GM12801 (cell line): ENCODE data around the gene ENPP7.

Source experiments
- CTCF ChIP-seq: IDR thresholded peaks from one replicate; pipeline ENCODE4 v1.5.1; 2011; ENCODE audit warnings: control low read depth; ENCODE audit not compliant: insufficient read length; ENCODE audit errors: extremely low read depth

The ENPP7 gene

GRCh38 chr17:79729761-79730160 lies 982 bp upstream of the ENPP7 start:
- TF ChIP-seq CTCF, result no peak

GRCh38 chr17:79730437-79730768 lies 340 bp upstream of the ENPP7 start:
- no peak for TF ChIP-seq CTCF

GRCh38 chr17:79732254-79732653 lies 1.5 kb downstream of the ENPP7 start:
- no peak for TF ChIP-seq CTCF

- no peak for TF ChIP-seq CTCF
These were observed 2.3 kb downstream of the ENPP7 start for GRCh38 chr17:79732804-79733691.

GRCh38 chr17:79733692-79734070 lies 2.9 kb downstream of the ENPP7 start:
- no peak for TF ChIP-seq CTCF

- TF ChIP-seq CTCF, result no peak
These were observed 4.4 kb downstream of the ENPP7 start for GRCh38 chr17:79735096-79735495.

- TF ChIP-seq CTCF, result no peak
These were observed 6.5 kb downstream of the ENPP7 start for GRCh38 chr17:79737046-79737921.
